ENCODE data around the gene KCNRG. TPM values are rescaled to one million over a fixed set of nuclear protein-coding genes. Genes with fewer than 3 reads are reported as not detected.
A peak's percentile ranks its signal among the peaks of the same experiment; 100 is the strongest.
"Not testable (repeated sequence)": the region's sequence is repeated elsewhere in the genome, so short reads cannot be mapped to it uniquely, and the experiment has no call there.

Gene KCNRG
- total and polyA plus RNA-seq, 7 experiments from 2014 or later: 0.29 to 0.97 (median 0.57) TPM

GRCh38 chr13:49977992-49978391 lies 37.3 kb upstream of the KCNRG start:
- Histone ChIP-seq H3K27ac (ENCODE audit: low read depth, low read length) (no peak overlapping the region), H3K27me3 (ENCODE audit: control insufficient read depth in 2 of 2, insufficient read depth in 2 of 2, low read length in 2 of 2) (no peaks in the 10 kb centered on the region), H3K9me3 (ENCODE audit: control insufficient read depth in 2 of 3, low read length in 3 of 3) (no peaks in the 10 kb centered on the region), H3K4me3 (ENCODE audit: low read length) (no peak overlapping the region), H3K4me1 (ENCODE audit: control insufficient read depth in 2 of 2, insufficient read depth in 2 of 2, low read length in 2 of 2) (no peaks in the 10 kb centered on the region), H3K36me3 (ENCODE audit: control insufficient read depth in 2 of 3, insufficient read depth in 3 of 3, low read length in 3 of 3) (no peaks in the 10 kb centered on the region)
- ATAC-seq (no peak), DNase-seq (no peak)
- Mint-ChIP-seq H3K4me3 (no peak overlapping the region), H3K27ac (no peak overlapping the region), H3K4me1 (peaks cover 0 to 10% (median 0%) of the 10 kb centered on the region in 7 donors), H3K27me3 (no peaks in the 10 kb centered on the region), H3K9me3 (peaks cover 0 to 2% (median 0%) of the 10 kb centered on the region in 11 donors), H3K36me3 (peaks cover 0 to 13% (median 0%) of the 10 kb centered on the region in 5 donors)
- ChIA-PET POLR2A (interaction anchor here (0.6 to 2.7 kb wide), 2 partner anchors 19 to 988 kb away, joined by 4 to 7 read pairs; partner anchors contain the start of gene TRIM13), CTCF (interaction anchor here (1.4 to 3.0 kb wide), 5 partner anchors 19 to 1091 kb away, joined by 4 to 33 read pairs (median 13); partner anchors contain the start of gene TRIM13)
- intact Hi-C loops (cut with micrococcal nuclease): loop anchor here (2.0 to 5.0 kb wide), 4 partner anchors 19 to 1309 kb away; partner anchors contain the start of gene TRIM13 (in 1 of the 2)

GRCh38 chr13:49980266-49980665 lies 35.0 kb upstream of the KCNRG start:
- CTCF ChIA-PET: interaction anchor here (0.6 to 1.3 kb wide), 3 partner anchors 608 to 932 kb away, joined by 3 to 4 read pairs (median 3); no protein-coding TSS in a partner anchor
- H3K27me3 ChIP-seq (ENCODE audit: control insufficient read depth in 2 of 2, insufficient read depth in 2 of 2, low read length in 2 of 2): no peaks in the 10 kb centered on the region
- POLR2A ChIA-PET: interaction anchor here (1.2 to 2.7 kb wide), 3 partner anchors 17 to 930 kb away, joined by 3 to 7 read pairs (median 4); partner anchors contain the start of gene TRIM13
- H3K27ac Mint-ChIP-seq: no peak overlapping the region
- ATAC-seq (no peak), DNase-seq (no peak)
- H3K9me3 Mint-ChIP-seq: peaks cover 0 to 2% (median 0%) of the 10 kb centered on the region in 11 donors
- H3K4me1 Mint-ChIP-seq: peaks cover 0 to 13% (median 0%) of the 10 kb centered on the region in 7 donors
- H3K27ac ChIP-seq (ENCODE audit: low read depth, low read length): no peak overlapping the region
- no peaks in the 10 kb centered on the region for H3K27me3 Mint-ChIP-seq
- intact Hi-C loops (cut with micrococcal nuclease): no loop called here
- no peak overlapping the region for H3K4me3 ChIP-seq (ENCODE audit: low read length)
- no peak overlapping the region for H3K4me3 Mint-ChIP-seq
- no peaks in the 10 kb centered on the region for H3K9me3 ChIP-seq (ENCODE audit: control insufficient read depth in 2 of 3, low read length in 3 of 3)
- H3K36me3 ChIP-seq (ENCODE audit: control insufficient read depth in 2 of 3, insufficient read depth in 3 of 3, low read length in 3 of 3): no peaks in the 10 kb centered on the region
- H3K36me3 Mint-ChIP-seq: peaks cover 0 to 16% (median 0%) of the 10 kb centered on the region in 5 donors
- H3K4me1 ChIP-seq (ENCODE audit: control insufficient read depth in 2 of 2, insufficient read depth in 2 of 2, low read length in 2 of 2): no peaks in the 10 kb centered on the region

- no peak overlapping the region for H3K4me3 Mint-ChIP-seq
Measured at GRCh38 chr13:49985129-49985528, 30.1 kb upstream of the KCNRG start.

GRCh38 chr13:49986471-49986870 lies 28.8 kb upstream of the KCNRG start:
- Histone ChIP-seq H3K4me3 (ENCODE audit: low read length) (no peak overlapping the region), H3K27me3 (ENCODE audit: control insufficient read depth in 2 of 2, insufficient read depth in 2 of 2, low read length in 2 of 2) (no peaks in the 10 kb centered on the region), H3K4me1 (ENCODE audit: control insufficient read depth in 2 of 2, insufficient read depth in 2 of 2, low read length in 2 of 2) (no peaks in the 10 kb centered on the region), H3K27ac (ENCODE audit: low read depth, low read length) (no peak overlapping the region), H3K36me3 (ENCODE audit: control insufficient read depth in 2 of 3, insufficient read depth in 3 of 3, low read length in 3 of 3) (no peaks in the 10 kb centered on the region), H3K9me3 (ENCODE audit: control insufficient read depth in 2 of 3, low read length in 3 of 3) (no peaks in the 10 kb centered on the region)
- peaks cover 0 to 4% (median 0%) of the 10 kb centered on the region in 7 donors for H3K4me1 Mint-ChIP-seq
- peaks cover 0 to 28% (median 0%) of the 10 kb centered on the region in 5 donors for H3K36me3 Mint-ChIP-seq
- ChIA-PET CTCF (interaction anchor here (0.8 kb wide), 1 partner anchor 929 kb away, joined by 3 read pairs; no protein-coding TSS in a partner anchor), POLR2A (no interaction called here)
- no peak overlapping the region for H3K27ac Mint-ChIP-seq
- H3K9me3 Mint-ChIP-seq: no peaks in the 10 kb centered on the region
- DNase-seq: no peak
- ATAC-seq: no peak
- intact Hi-C loops (cut with micrococcal nuclease): no loop called here
- H3K4me3 Mint-ChIP-seq: no peak overlapping the region
- no peaks in the 10 kb centered on the region for H3K27me3 Mint-ChIP-seq

More at GRCh38 chr13:49985129-49985528, 30.1 kb upstream of the KCNRG start:
- ChIA-PET POLR2A (no interaction called here), CTCF (interaction anchor here (0.6 kb wide), 1 partner anchor 824 kb away, joined by 3 read pairs; no protein-coding TSS in a partner anchor)
- H3K27ac Mint-ChIP-seq: peak overlapping the region in 1 of 9 donors; percentile 20
- no peaks in the 10 kb centered on the region for H3K9me3 Mint-ChIP-seq
- Histone ChIP-seq H3K27ac (ENCODE audit: low read depth, low read length) (no peak overlapping the region), H3K36me3 (ENCODE audit: control insufficient read depth in 2 of 3, insufficient read depth in 3 of 3, low read length in 3 of 3) (no peaks in the 10 kb centered on the region), H3K27me3 (ENCODE audit: control insufficient read depth in 2 of 2, insufficient read depth in 2 of 2, low read length in 2 of 2) (no peaks in the 10 kb centered on the region), H3K9me3 (ENCODE audit: control insufficient read depth in 2 of 3, low read length in 3 of 3) (no peaks in the 10 kb centered on the region), H3K4me3 (ENCODE audit: low read length) (no peak overlapping the region), H3K4me1 (ENCODE audit: control insufficient read depth in 2 of 2, insufficient read depth in 2 of 2, low read length in 2 of 2) (no peaks in the 10 kb centered on the region)
- no peak for DNase-seq
- peaks cover 0 to 4% (median 0%) of the 10 kb centered on the region in 7 donors for H3K4me1 Mint-ChIP-seq
- H3K36me3 Mint-ChIP-seq: peaks cover 0 to 26% (median 0%) of the 10 kb centered on the region in 5 donors
- no peak for ATAC-seq
- H3K27me3 Mint-ChIP-seq: no peaks in the 10 kb centered on the region
- intact Hi-C loops (cut with micrococcal nuclease): no loop called here

- H3K4me1 Mint-ChIP-seq; H3K27ac Mint-ChIP-seq; H3K9me3 ChIP-seq (ENCODE audit: control insufficient read depth in 2 of 3, low read length in 3 of 3); H3K27ac ChIP-seq (ENCODE audit: low read depth, low read length); ATAC-seq; H3K4me1 ChIP-seq (ENCODE audit: control insufficient read depth in 2 of 2, insufficient read depth in 2 of 2, low read length in 2 of 2); H3K27me3 ChIP-seq (ENCODE audit: control insufficient read depth in 2 of 2, insufficient read depth in 2 of 2, low read length in 2 of 2); H3K4me3 ChIP-seq (ENCODE audit: low read length); DNase-seq; H3K36me3 ChIP-seq (ENCODE audit: control insufficient read depth in 2 of 3, insufficient read depth in 3 of 3, low read length in 3 of 3); H3K9me3 Mint-ChIP-seq; H3K27me3 Mint-ChIP-seq; H3K4me3 Mint-ChIP-seq: not testable (repeated sequence)
- ChIA-PET POLR2A (interaction anchor here (1.0 to 1.2 kb wide), 2 partner anchors 878 to 919 kb away, joined by 3 to 4 read pairs; partner anchors contain the start of gene RNASEH2B), CTCF (interaction anchor here (1.3 kb wide), 1 partner anchor 1079 kb away, joined by 4 read pairs; no protein-coding TSS in a partner anchor)
- intact Hi-C loops (cut with micrococcal nuclease): loop anchor here in 1 of 2 donors (10.0 kb wide), 2 partner anchors 1016 to 1464 kb away; partner anchors contain the start of genes FNDC3A and INTS6
- peaks cover 0 to 25% (median 0%) of the 10 kb centered on the region in 5 donors for H3K36me3 Mint-ChIP-seq
Measured at GRCh38 chr13:49990612-49991011, 24.6 kb upstream of the KCNRG start.

GRCh38 chr13:49993111-49993510 lies 22.1 kb upstream of the KCNRG start:
- H3K27ac Mint-ChIP-seq: peak overlapping the region in 1 of 9 donors; percentile 5
- H3K9me3 Mint-ChIP-seq: no peaks in the 10 kb centered on the region
- CTCF ChIA-PET: no interaction called here
- peaks cover 0 to 23% (median 3%) of the 10 kb centered on the region in 5 donors for H3K36me3 Mint-ChIP-seq
- intact Hi-C loops (cut with micrococcal nuclease): loop anchor here in 1 of 2 donors (10.0 kb wide), 2 partner anchors 1018 to 1462 kb away; partner anchors contain the start of genes FNDC3A and INTS6
- H3K36me3 ChIP-seq (ENCODE audit: control insufficient read depth in 2 of 3, insufficient read depth in 3 of 3, low read length in 3 of 3): peaks cover 0 to 5% (median 0%) of the 10 kb centered on the region in 3 experiments
- ATAC-seq (no peak), DNase-seq (no peak)
- no peak overlapping the region for H3K27ac ChIP-seq (ENCODE audit: low read depth, low read length)
- H3K4me1 Mint-ChIP-seq: peaks cover 6 to 18% (median 16%) of the 10 kb centered on the region in 7 donors
- H3K4me3 ChIP-seq (ENCODE audit: low read length): no peak overlapping the region
- no peaks in the 10 kb centered on the region for H3K27me3 Mint-ChIP-seq
- H3K4me1 ChIP-seq (ENCODE audit: control insufficient read depth in 2 of 2, insufficient read depth in 2 of 2, low read length in 2 of 2): peaks cover 7 to 8% of the 10 kb centered on the region in 2 donors
- H3K4me3 Mint-ChIP-seq: no peak overlapping the region
- no peaks in the 10 kb centered on the region for H3K9me3 ChIP-seq (ENCODE audit: control insufficient read depth in 2 of 3, low read length in 3 of 3)
- POLR2A ChIA-PET: interaction anchor here (2.2 kb wide), 1 partner anchor 132 kb away, joined by 10 read pairs; no protein-coding TSS in a partner anchor
- no peaks in the 10 kb centered on the region for H3K27me3 ChIP-seq (ENCODE audit: control insufficient read depth in 2 of 2, insufficient read depth in 2 of 2, low read length in 2 of 2)

All from naive thymus-derived CD4-positive, alpha-beta T cell (primary cell).